Caco-2 (cell line): ENCODE measurements around the gene SIK3. TPM values are rescaled to one million over a fixed set of nuclear protein-coding genes. Genes with fewer than 3 reads are reported as not detected.

Experiments
- BruUV-seq: library from RNA; stranded (reverse); fragments of 400-500 nt; replicated peaks from 2 replicates; lab custom pipeline; 2021; lab: Mats Ljungman, UMichigan
- CTCF ChIA-PET: fragments of 300-600 bp; sonication (Branson Sonifier 250); formaldehyde crosslinking; loops from one replicate; lab custom pipeline; 2022; ENCODE audit warnings: antibody characterized with exemption; lab: Charles Lee
- POLR2A ChIA-PET: fragments of 300-600 bp; sonication (Branson Sonifier 250); formaldehyde crosslinking; loops from one replicate; lab custom pipeline; 2022; ENCODE audit warnings: antibody characterized with exemption; lab: Charles Lee
- DNase-seq, 2 experiments: peaks; one replicate each; pipeline versions ENCODE4 v3.0.0 to v3.0.0-alpha.2; 2020 to 2022
- H3K27me3 ChIP-seq: replicated peaks from 2 replicates; pipeline ENCODE4 v1.6.0; 2011; ENCODE audit warnings: low read length; ENCODE audit not compliant: control insufficient read depth, insufficient read depth
- H3K36me3 ChIP-seq: 2 replicates; pipeline ENCODE4 v1.5.1; 2011; ENCODE audit warnings: low read length; ENCODE audit not compliant: control insufficient read depth, insufficient read depth
- H3K4me1 ChIP-seq: fragments of 250-450 bp; sonication (Bioruptor Pico); 2 replicates; pipeline ENCODE4 v1.5.1; 2020; ENCODE audit warnings: mild to moderate bottlenecking
- H3K4me3 ChIP-seq: 2 replicates; pipeline ENCODE4 v1.5.1; 2011; ENCODE audit warnings: low read depth, mild to moderate bottlenecking, control low read depth, low read length
- H3K9me3 ChIP-seq: fragments of 250-450 bp; sonication (Bioruptor Pico); 2 replicates; pipeline ENCODE4 v1.5.1; 2020; ENCODE audit warnings: mild to moderate bottlenecking, moderate library complexity
- H3K27ac Mint-ChIP-seq: one replicate; pipeline ENCODE4 v1.8.0; 2022; ENCODE audit warnings: mixed read lengths; ENCODE audit not compliant: unreplicated experiment
- H3K27me3 Mint-ChIP-seq: one replicate; pipeline ENCODE4 v1.8.0; 2022; ENCODE audit warnings: mixed read lengths; ENCODE audit not compliant: insufficient read depth, unreplicated experiment
- H3K36me3 Mint-ChIP-seq: one replicate; pipeline ENCODE4 v1.8.0; 2022; ENCODE audit warnings: mild to moderate bottlenecking, mixed read lengths; ENCODE audit not compliant: insufficient read depth, unreplicated experiment
- H3K4me1 Mint-ChIP-seq: one replicate; pipeline ENCODE4 v1.8.0; 2022; ENCODE audit warnings: low read depth, mixed read lengths; ENCODE audit not compliant: unreplicated experiment
- H3K4me3 Mint-ChIP-seq: one replicate; pipeline ENCODE4 v1.8.0; 2022; ENCODE audit warnings: mild to moderate bottlenecking, moderate library complexity, mixed read lengths; ENCODE audit not compliant: unreplicated experiment
- H3K9me3 Mint-ChIP-seq: one replicate; pipeline ENCODE4 v1.8.0; 2022; ENCODE audit warnings: mixed read lengths; ENCODE audit not compliant: unreplicated experiment
- CTCF ChIP-seq, 2 experiments: fragments of 200-600 bp in 1 of 2; IDR thresholded peaks; 1 replicate in 1 of 2; 2 replicates in 1 of 2; pipeline versions ENCODE4 v1.5.1 to v1.8.0; 2011 to 2022; ENCODE audit warnings: antibody characterized with exemption in 1 of 2, control low read depth in 1 of 2, inconsistent platforms in 1 of 2, low read depth in 1 of 2, low read length in 1 of 2, mild to moderate bottlenecking in 1 of 2, moderate library complexity in 1 of 2; ENCODE audit not compliant: insufficient read depth in 1 of 2, severe bottlenecking in 1 of 2, unreplicated experiment in 1 of 2
- intact Hi-C: fragments of 100-400 bp; cut with micrococcal nuclease; formaldehyde crosslinking; loops from one replicate; pipeline ENCODE4 v1.10.0; 2022; ENCODE audit not compliant: unreplicated experiment
- total RNA-seq: library from RNA; stranded (reverse); gene quantifications from 2 replicates; pipeline ENCODE4 v1.2.3, GENCODE V29; 2022

Gene SIK3
- total RNA-seq, 1 experiment from 2014 or later, result 65.7 TPM

GRCh38 chr11:117016246-117016645, 82.0 kb downstream of the SIK3 start:
- Histone ChIP-seq H3K4me1 (peaks cover 23% of the 10 kb centered on the region), H3K36me3 (no peaks in the 10 kb centered on the region), H3K27me3 (no peaks in the 10 kb centered on the region), H3K9me3 (no peaks in the 10 kb centered on the region), H3K4me3 (no peak overlapping the region)
- Mint-ChIP-seq H3K4me3 (no peak overlapping the region), H3K9me3 (no peaks in the 10 kb centered on the region), H3K4me1 (peaks cover 33% of the 10 kb centered on the region), H3K27ac (no peak overlapping the region), H3K36me3 (peaks cover 6% of the 10 kb centered on the region), H3K27me3 (no peaks in the 10 kb centered on the region)
- intact Hi-C loops, result no loop called here
- POLR2A ChIA-PET, result no interaction called here
- CTCF ChIA-PET, result no interaction called here
- no TSS peak for BruUV-seq
- no peak for DNase-seq
- no peak for TF ChIP-seq CTCF (IDR thresholded peaks at IDR 0.05; ENCODE audit: insufficient read depth in 1 of 2, low read depth in 1 of 2, low read length in 1 of 2, severe bottlenecking in 1 of 2, unreplicated experiment in 1 of 2)

- intact Hi-C loops, result no loop called here
- Histone ChIP-seq H3K36me3 (no peaks in the 10 kb centered on the region), H3K4me3 (no peak overlapping the region), H3K4me1 (no peaks in the 10 kb centered on the region), H3K27me3 (no peaks in the 10 kb centered on the region), H3K9me3 (no peaks in the 10 kb centered on the region)
- H3K4me1 Mint-ChIP-seq, result peaks cover 6% of the 10 kb centered on the region
- no peak overlapping the region for H3K4me3 Mint-ChIP-seq
- TF ChIP-seq CTCF (IDR thresholded peaks at IDR 0.05; ENCODE audit: insufficient read depth in 1 of 2, low read depth in 1 of 2, low read length in 1 of 2, severe bottlenecking in 1 of 2, unreplicated experiment in 1 of 2), result no peak
- no peaks in the 10 kb centered on the region for H3K36me3 Mint-ChIP-seq
- no peak for DNase-seq
- BruUV-seq, result no TSS peak
- ChIA-PET POLR2A (interaction anchor here (0.6 kb wide), 1 partner anchor 38 kb away, joined by 3 read pairs; no protein-coding TSS in a partner anchor), CTCF (no interaction called here)
- no peak overlapping the region for H3K27ac Mint-ChIP-seq
- H3K27me3 Mint-ChIP-seq, result no peaks in the 10 kb centered on the region
- no peaks in the 10 kb centered on the region for H3K9me3 Mint-ChIP-seq
These were observed 86.7 kb downstream of the SIK3 start for GRCh38 chr11:117011541-117011898.

- no peaks in the 10 kb centered on the region for H3K9me3 Mint-ChIP-seq
- no peak for DNase-seq
- H3K36me3 ChIP-seq, result no peaks in the 10 kb centered on the region
- CTCF ChIA-PET, result no interaction called here
- H3K4me1 ChIP-seq, result no peaks in the 10 kb centered on the region
- no TSS peak for BruUV-seq
- POLR2A ChIA-PET, result interaction anchor here (0.6 kb wide), 1 partner anchor 38 kb away, joined by 3 read pairs; no protein-coding TSS in a partner anchor
- intact Hi-C loops, result no loop called here
- H3K27me3 Mint-ChIP-seq, result no peaks in the 10 kb centered on the region
- TF ChIP-seq CTCF (IDR thresholded peaks at IDR 0.05; ENCODE audit: insufficient read depth in 1 of 2, low read depth in 1 of 2, low read length in 1 of 2, severe bottlenecking in 1 of 2, unreplicated experiment in 1 of 2), result no peak
- H3K4me3 ChIP-seq, result no peak overlapping the region
- peaks cover 6% of the 10 kb centered on the region for H3K4me1 Mint-ChIP-seq
- H3K9me3 ChIP-seq, result no peaks in the 10 kb centered on the region
- H3K27me3 ChIP-seq, result no peaks in the 10 kb centered on the region
- no peaks in the 10 kb centered on the region for H3K36me3 Mint-ChIP-seq
- H3K4me3 Mint-ChIP-seq, result no peak overlapping the region
- no peak overlapping the region for H3K27ac Mint-ChIP-seq
These were observed 87.3 kb downstream of the SIK3 start for GRCh38 chr11:117010808-117011540.
